WI38 (cell line): ENCODE results near the gene PRR19.
A peak's percentile ranks its signal among the peaks of the same experiment; 100 is the strongest.

Source experiments
- H3K4me3 ChIP-seq: 2 replicates; pipeline ENCODE4 v1.5.1; 2011; ENCODE audit warnings: low read depth, mild to moderate bottlenecking, control low read depth, low read length
- CTCF ChIP-seq: IDR thresholded peaks from 2 replicates; pipeline ENCODE4 v1.5.1; 2012; ENCODE audit warnings: low read depth, mild to moderate bottlenecking, control low read depth, low read length

Gene PRR19

GRCh38 chr19:42278452-42279154 lies 23.3 kb upstream of the PRR19 start:
- no peak overlapping the region for H3K4me3 ChIP-seq
- no peak for TF ChIP-seq CTCF

GRCh38 chr19:42279155-42279901 lies 22.6 kb upstream of the PRR19 start:
- TF ChIP-seq CTCF, result no peak
- H3K4me3 ChIP-seq, result peak overlapping the region; percentile 75

GRCh38 chr19:42279902-42280814 lies 21.8 kb upstream of the PRR19 start:
- H3K4me3 ChIP-seq, result peak overlapping the region; percentile 75
- peak; percentile 94 for TF ChIP-seq CTCF

GRCh38 chr19:42280815-42281145 lies 21.2 kb upstream of the PRR19 start:
- H3K4me3 ChIP-seq, result peak overlapping the region; percentile 75
- no peak for TF ChIP-seq CTCF

GRCh38 chr19:42281146-42281826 lies 20.6 kb upstream of the PRR19 start:
- H3K4me3 ChIP-seq, result peak overlapping the region; percentile 75
- no peak for TF ChIP-seq CTCF

GRCh38 chr19:42281827-42282762 lies 19.8 kb upstream of the PRR19 start:
- no peak for TF ChIP-seq CTCF
- peak overlapping the region; percentile 75 for H3K4me3 ChIP-seq
